GM12878 (cell line): ENCODE measurements around the gene PPM1E.

ENCODE experiments used
- BHLHE40 ChIP-seq, 2 experiments: fragments of 450-650 bp in 1 of 2; IDR thresholded peaks; 2 replicates each; pipeline ENCODE4 v1.6.1; 2011 to 2017; ENCODE audit warnings: low read depth in 2 of 2, borderline replicate concordance in 1 of 2, improper control_type of control experiment in 1 of 2, low read length in 1 of 2, mild to moderate bottlenecking in 1 of 2
- ETV6 ChIP-seq, 2 experiments: fragments of 450-650 bp in 1 of 2; IDR thresholded peaks in 1 of 2; conservative IDR thresholded peaks in 1 of 2; 2 replicates each; pipeline ENCODE4 v1.6.1; 2014; ENCODE audit warnings: antibody characterized with exemption in 1 of 2, borderline replicate concordance in 1 of 2, low read depth in 1 of 2, mild to moderate bottlenecking in 1 of 2, moderate library complexity in 1 of 2
- KLF5 ChIP-seq: fragments of 450-650 bp; IDR thresholded peaks from 2 replicates; pipeline ENCODE4 v1.6.1; 2014; ENCODE audit warnings: mild to moderate bottlenecking; ENCODE audit not compliant: partially characterized antibody
- NRF1 ChIP-seq: conservative IDR thresholded peaks from 2 replicates; pipeline ENCODE4 v1.6.1; 2011; ENCODE audit warnings: mild to moderate bottlenecking, low read depth, low read length, improper control_type of control experiment
- POLR2A ChIP-seq: IDR thresholded peaks from 2 replicates; pipeline ENCODE4 v1.6.1; 2011; ENCODE audit warnings: low read depth, mild to moderate bottlenecking, low read length
- RB1 ChIP-seq: fragments of 450-650 bp; formaldehyde crosslinking; IDR thresholded peaks from 2 replicates; pipeline ENCODE4 v1.6.1; 2017; ENCODE audit warnings: mild to moderate bottlenecking, borderline replicate concordance
- TF ChIP-seq, protein P1 (sequence below): IDR thresholded peaks from 2 replicates; pipeline ENCODE4 v1.6.1; 2012; ENCODE audit warnings: mild to moderate bottlenecking, low read depth, low read length
- TF ChIP-seq, protein P2 (sequence below), 3 experiments: IDR thresholded peaks in 2 of 3; conservative IDR thresholded peaks in 1 of 3; 2 replicates each; pipeline ENCODE4 v1.5.1; 2011; ENCODE audit warnings: low read depth in 3 of 3, low read length in 3 of 3, mild to moderate bottlenecking in 3 of 3, control low read depth in 2 of 3, moderate library complexity in 2 of 3, inconsistent platforms in 1 of 3, mixed read lengths in 1 of 3; ENCODE audit not compliant: control insufficient read depth in 2 of 3, insufficient read depth in 1 of 3; ENCODE audit errors: extremely low read depth in 1 of 3

DNA sequence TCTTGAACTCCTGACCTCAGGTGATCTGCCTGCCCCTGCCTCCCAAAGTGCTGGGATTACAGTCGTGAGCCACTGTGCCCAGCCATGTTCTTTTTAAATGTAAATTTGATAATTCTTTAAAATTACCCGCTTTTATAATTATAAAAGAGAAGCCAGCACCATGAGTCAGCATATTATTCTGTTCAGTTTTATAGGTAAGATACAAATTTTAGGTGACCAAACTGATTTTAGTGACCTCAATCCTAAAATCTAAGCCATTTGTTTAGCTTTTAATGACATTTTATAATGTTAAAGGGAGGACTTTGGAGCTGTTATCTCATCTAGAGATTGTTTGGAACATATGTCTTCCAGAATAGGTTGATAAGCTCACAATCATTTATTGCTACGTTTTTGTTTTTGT is 20.8 kb upstream of the PPM1E start:
- no peak for TF ChIP-seq KLF5
- TF ChIP-seq, protein P1, sequence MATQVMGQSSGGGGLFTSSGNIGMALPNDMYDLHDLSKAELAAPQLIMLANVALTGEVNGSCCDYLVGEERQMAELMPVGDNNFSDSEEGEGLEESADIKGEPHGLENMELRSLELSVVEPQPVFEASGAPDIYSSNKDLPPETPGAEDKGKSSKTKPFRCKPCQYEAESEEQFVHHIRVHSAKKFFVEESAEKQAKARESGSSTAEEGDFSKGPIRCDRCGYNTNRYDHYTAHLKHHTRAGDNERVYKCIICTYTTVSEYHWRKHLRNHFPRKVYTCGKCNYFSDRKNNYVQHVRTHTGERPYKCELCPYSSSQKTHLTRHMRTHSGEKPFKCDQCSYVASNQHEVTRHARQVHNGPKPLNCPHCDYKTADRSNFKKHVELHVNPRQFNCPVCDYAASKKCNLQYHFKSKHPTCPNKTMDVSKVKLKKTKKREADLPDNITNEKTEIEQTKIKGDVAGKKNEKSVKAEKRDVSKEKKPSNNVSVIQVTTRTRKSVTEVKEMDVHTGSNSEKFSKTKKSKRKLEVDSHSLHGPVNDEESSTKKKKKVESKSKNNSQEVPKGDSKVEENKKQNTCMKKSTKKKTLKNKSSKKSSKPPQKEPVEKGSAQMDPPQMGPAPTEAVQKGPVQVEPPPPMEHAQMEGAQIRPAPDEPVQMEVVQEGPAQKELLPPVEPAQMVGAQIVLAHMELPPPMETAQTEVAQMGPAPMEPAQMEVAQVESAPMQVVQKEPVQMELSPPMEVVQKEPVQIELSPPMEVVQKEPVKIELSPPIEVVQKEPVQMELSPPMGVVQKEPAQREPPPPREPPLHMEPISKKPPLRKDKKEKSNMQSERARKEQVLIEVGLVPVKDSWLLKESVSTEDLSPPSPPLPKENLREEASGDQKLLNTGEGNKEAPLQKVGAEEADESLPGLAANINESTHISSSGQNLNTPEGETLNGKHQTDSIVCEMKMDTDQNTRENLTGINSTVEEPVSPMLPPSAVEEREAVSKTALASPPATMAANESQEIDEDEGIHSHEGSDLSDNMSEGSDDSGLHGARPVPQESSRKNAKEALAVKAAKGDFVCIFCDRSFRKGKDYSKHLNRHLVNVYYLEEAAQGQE = no peak
- TF ChIP-seq POLR2A = no peak
- TF ChIP-seq, protein P2, sequence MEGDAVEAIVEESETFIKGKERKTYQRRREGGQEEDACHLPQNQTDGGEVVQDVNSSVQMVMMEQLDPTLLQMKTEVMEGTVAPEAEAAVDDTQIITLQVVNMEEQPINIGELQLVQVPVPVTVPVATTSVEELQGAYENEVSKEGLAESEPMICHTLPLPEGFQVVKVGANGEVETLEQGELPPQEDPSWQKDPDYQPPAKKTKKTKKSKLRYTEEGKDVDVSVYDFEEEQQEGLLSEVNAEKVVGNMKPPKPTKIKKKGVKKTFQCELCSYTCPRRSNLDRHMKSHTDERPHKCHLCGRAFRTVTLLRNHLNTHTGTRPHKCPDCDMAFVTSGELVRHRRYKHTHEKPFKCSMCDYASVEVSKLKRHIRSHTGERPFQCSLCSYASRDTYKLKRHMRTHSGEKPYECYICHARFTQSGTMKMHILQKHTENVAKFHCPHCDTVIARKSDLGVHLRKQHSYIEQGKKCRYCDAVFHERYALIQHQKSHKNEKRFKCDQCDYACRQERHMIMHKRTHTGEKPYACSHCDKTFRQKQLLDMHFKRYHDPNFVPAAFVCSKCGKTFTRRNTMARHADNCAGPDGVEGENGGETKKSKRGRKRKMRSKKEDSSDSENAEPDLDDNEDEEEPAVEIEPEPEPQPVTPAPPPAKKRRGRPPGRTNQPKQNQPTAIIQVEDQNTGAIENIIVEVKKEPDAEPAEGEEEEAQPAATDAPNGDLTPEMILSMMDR (IDR thresholded peaks at IDR 0.05 in 2 of 3, conservative IDR thresholded peaks at IDR 0.05 in 1 of 3; ENCODE audit: control insufficient read depth in 2 of 3, extremely low read depth in 1 of 3, insufficient read depth in 1 of 3, low read depth in 3 of 3, low read length in 3 of 3) = no peak
- no peak for TF ChIP-seq NRF1
- no peak for TF ChIP-seq BHLHE40 (IDR thresholded peaks at IDR 0.05; ENCODE audit: borderline replicate concordance in 1 of 2, low read depth in 2 of 2, low read length in 1 of 2)
- no peak for TF ChIP-seq RB1
- TF ChIP-seq ETV6 (conservative IDR thresholded peaks at IDR 0.05 in 1 of 2, IDR thresholded peaks at IDR 0.05 in 1 of 2; ENCODE audit: borderline replicate concordance in 1 of 2, low read depth in 1 of 2) = no peak
